ENCODE data around the gene STARD13. TPM values are rescaled to one million over a fixed set of nuclear protein-coding genes. Genes with fewer than 3 reads are reported as not detected.
A peak's percentile ranks its signal among the peaks of the same experiment; 100 is the strongest.

STARD13 gene
- total RNA-seq, 1 donor from 2014 or later, result 61.0 TPM

DNA sequence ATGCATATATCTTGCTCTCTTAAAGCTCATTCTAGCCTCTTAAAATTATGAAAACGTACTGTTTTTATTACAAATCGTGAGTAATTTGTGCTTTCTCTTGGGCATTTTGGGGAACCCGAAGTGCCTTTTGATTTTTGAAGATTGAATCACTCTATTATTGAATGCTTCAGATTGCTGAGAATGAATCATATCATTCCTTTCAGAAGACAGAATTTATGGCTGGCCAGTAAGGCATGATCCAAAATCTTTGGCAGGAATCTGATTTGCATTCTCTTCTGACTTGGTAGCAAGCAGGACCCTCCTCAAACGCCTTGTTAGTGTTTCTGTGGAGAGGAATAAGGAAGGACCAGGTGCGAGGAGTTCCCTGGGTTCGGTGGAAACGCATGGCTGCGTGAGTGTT, 49.5 kb downstream of the STARD13 start:
- DNase-seq, result no peak
- TF ChIP-seq, protein P1, sequence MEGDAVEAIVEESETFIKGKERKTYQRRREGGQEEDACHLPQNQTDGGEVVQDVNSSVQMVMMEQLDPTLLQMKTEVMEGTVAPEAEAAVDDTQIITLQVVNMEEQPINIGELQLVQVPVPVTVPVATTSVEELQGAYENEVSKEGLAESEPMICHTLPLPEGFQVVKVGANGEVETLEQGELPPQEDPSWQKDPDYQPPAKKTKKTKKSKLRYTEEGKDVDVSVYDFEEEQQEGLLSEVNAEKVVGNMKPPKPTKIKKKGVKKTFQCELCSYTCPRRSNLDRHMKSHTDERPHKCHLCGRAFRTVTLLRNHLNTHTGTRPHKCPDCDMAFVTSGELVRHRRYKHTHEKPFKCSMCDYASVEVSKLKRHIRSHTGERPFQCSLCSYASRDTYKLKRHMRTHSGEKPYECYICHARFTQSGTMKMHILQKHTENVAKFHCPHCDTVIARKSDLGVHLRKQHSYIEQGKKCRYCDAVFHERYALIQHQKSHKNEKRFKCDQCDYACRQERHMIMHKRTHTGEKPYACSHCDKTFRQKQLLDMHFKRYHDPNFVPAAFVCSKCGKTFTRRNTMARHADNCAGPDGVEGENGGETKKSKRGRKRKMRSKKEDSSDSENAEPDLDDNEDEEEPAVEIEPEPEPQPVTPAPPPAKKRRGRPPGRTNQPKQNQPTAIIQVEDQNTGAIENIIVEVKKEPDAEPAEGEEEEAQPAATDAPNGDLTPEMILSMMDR (IDR thresholded peaks at IDR 0.05), result no peak
- H3K27me3 ChIP-seq (ENCODE audit: low read depth), result no peaks in the 10 kb centered on the region
- peaks cover 5% of the 10 kb centered on the region for H3K9me3 ChIP-seq
- H3K4me1 ChIP-seq, result peaks cover 36% of the 10 kb centered on the region
- peak in 1 of 2 donors; percentile 31 for ATAC-seq
- intact Hi-C loops (cut with DNase I), result no loop called here
- no peaks in the 10 kb centered on the region for H3K36me3 ChIP-seq
- H3K4me3 ChIP-seq, result no peak overlapping the region
- H3K27ac ChIP-seq, result peak overlapping the region; percentile 46

DNA sequence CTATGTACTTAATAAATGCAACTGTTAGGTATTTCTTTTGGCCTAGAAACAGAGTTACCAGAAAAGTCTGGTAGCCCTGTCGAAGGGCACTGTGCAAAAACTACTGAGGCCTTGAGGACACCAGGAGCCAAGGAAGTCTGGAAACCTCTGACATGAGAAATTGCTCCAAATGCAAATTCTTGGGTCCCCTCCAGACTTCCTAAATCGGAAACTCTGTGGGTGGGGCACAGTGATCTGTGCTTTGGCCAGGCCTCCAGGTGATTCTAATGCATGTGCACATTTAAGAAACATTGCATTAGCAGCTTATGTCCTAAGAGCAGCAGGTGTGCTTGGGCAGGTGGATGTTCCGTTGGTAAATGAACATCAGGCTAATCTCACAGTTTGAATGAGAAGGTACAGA, 50.0 kb downstream of the STARD13 start:
- TF ChIP-seq, protein P1 (IDR thresholded peaks at IDR 0.05), result no peak
- H3K36me3 ChIP-seq, result no peaks in the 10 kb centered on the region
- H3K4me1 ChIP-seq, result peaks cover 41% of the 10 kb centered on the region
- peak in 1 of 2 donors; percentile 7 for ATAC-seq
- H3K4me3 ChIP-seq, result no peak overlapping the region
- intact Hi-C loops (cut with DNase I), result no loop called here
- H3K27ac ChIP-seq, result peak overlapping the region; percentile 46
- H3K27me3 ChIP-seq (ENCODE audit: low read depth), result no peaks in the 10 kb centered on the region
- no peak for DNase-seq
- peaks cover 5% of the 10 kb centered on the region for H3K9me3 ChIP-seq

DNA sequence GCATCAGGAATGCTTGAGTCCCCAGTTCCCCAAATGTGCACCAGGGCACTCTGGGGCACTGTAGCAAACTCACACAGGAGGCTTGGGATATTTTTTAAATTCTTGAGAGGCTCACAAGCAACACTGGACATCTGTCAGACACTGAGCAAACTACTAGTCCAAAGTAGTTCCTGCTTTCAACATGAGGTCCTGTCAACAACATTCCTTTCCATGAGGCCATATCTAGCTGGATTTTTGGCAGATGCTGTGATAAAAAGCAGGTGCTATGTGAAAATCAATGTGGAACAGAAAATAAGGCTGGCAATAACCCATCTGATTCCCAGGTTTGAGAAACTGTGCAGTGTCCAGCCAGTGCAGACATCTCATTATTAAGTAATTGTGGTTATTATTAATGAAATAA, 50.5 kb downstream of the STARD13 start:
- DNase-seq (no peak), ATAC-seq (peak; percentile 74 to 81)
- Histone ChIP-seq H3K9me3 (peaks cover 5% of the 10 kb centered on the region), H3K27me3 (ENCODE audit: low read depth) (no peaks in the 10 kb centered on the region), H3K36me3 (no peaks in the 10 kb centered on the region), H3K4me1 (peaks cover 46% of the 10 kb centered on the region), H3K27ac (no peak overlapping the region), H3K4me3 (no peak overlapping the region)
- intact Hi-C loops (cut with DNase I), result no loop called here
- TF ChIP-seq, protein P1 (IDR thresholded peaks at IDR 0.05), result no peak

DNA sequence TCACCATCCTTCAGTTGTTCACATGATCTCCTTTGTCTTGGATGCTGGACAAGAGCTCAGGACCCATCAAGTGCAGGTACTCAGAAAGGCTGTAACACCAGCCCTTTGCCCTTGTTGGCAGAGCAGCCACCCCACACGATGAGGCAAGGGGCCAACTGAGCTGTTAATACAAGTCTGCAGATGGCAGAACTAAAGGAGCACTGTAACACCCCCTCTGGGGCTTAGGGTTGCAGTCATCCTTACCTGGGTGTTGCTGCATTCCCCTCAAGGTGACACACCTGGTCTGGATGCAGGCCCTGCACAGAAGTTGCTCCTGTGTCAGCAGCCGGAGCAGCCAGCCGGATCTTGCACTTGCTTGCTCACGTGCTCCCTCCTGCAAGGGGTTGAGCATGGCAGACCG, 52.0 kb downstream of the STARD13 start:
- DNase-seq (peak; percentile 70), ATAC-seq (peak in 1 of 2 donors; percentile 51)
- Histone ChIP-seq H3K9me3 (peaks cover 5% of the 10 kb centered on the region), H3K4me3 (no peak overlapping the region), H3K27ac (no peak overlapping the region), H3K4me1 (peaks cover 61% of the 10 kb centered on the region), H3K36me3 (no peaks in the 10 kb centered on the region), H3K27me3 (ENCODE audit: low read depth) (no peaks in the 10 kb centered on the region)
- TF ChIP-seq, protein P1 (IDR thresholded peaks at IDR 0.05), result no peak
- intact Hi-C loops (cut with DNase I), result no loop called here

DNA sequence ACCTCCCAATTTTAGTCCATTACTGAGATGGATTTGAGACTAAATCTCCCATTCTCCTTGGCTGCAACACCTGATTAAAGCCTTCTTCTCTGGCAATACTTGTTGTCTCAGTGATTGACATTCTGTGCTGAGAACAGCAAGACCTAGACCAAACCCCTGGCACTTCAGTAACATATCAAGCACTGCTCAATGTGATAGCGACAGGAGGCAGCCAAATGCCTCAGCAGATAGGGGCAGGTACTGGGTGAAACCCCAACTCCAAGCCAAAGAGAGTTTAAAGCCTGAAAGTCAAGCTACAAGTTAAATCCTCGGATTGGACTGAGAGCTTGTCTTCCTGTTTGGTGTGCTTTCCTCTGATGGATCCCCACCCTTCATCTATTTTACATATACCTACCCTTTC, 52.7 kb downstream of the STARD13 start:
- DNase-seq, result no peak
- ATAC-seq, result no peak
- intact Hi-C loops (cut with DNase I), result no loop called here
- H3K27ac ChIP-seq, result no peak overlapping the region
- TF ChIP-seq, protein P1 (IDR thresholded peaks at IDR 0.05), result no peak
- H3K9me3 ChIP-seq, result peaks cover 5% of the 10 kb centered on the region
- H3K4me3 ChIP-seq, result no peak overlapping the region
- H3K4me1 ChIP-seq, result peaks cover 68% of the 10 kb centered on the region
- no peaks in the 10 kb centered on the region for H3K27me3 ChIP-seq (ENCODE audit: low read depth)
- no peaks in the 10 kb centered on the region for H3K36me3 ChIP-seq

DNA sequence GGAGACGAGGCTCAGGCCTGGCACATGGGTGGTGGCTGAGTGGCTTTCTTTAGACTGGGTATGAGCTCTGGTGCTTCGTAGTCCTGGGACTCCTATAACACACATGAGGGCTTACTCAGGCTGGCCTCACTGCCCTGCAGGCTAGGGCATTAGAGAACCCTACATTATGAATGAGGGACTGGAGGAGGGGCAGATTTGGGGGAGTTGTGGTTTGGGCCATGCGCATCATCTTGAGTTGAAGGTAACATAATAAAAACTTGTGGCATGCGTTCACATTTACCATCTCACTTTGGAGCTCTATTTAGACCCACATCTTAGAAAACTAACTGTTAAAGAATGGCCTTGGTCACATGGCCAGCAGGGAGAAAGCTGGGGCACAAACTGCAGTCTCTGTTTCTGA, 54.2 kb downstream of the STARD13 start:
- Histone ChIP-seq H3K36me3 (no peaks in the 10 kb centered on the region), H3K27ac (no peak overlapping the region), H3K4me1 (peaks cover 77% of the 10 kb centered on the region), H3K27me3 (ENCODE audit: low read depth) (no peaks in the 10 kb centered on the region), H3K9me3 (peaks cover 5% of the 10 kb centered on the region), H3K4me3 (no peak overlapping the region)
- ATAC-seq, result no peak
- intact Hi-C loops (cut with DNase I), result no loop called here
- DNase-seq, result no peak
- TF ChIP-seq, protein P1 (IDR thresholded peaks at IDR 0.05), result no peak

All from lower lobe of right lung (tissue), 2 donors.